PFSK-1 (cell line): ENCODE results near the gene CSGALNACT2.

Experiments
- FOXP2 ChIP-seq: optimal IDR thresholded peaks from 2 replicates; pipeline ENCODE3; 2011; ENCODE audit warnings: borderline replicate concordance, control low read depth, inconsistent platforms; ENCODE audit not compliant: insufficient read depth; ENCODE audit errors: extremely low read length, extremely low read depth
- POLR2AphosphoS5 ChIP-seq: IDR thresholded peaks from 2 replicates; pipeline ENCODE4 v1.6.1; 2012; ENCODE audit warnings: low read depth, mild to moderate bottlenecking, control low read depth, low read length, moderate library complexity
- SIN3A ChIP-seq: IDR thresholded peaks from 2 replicates; pipeline ENCODE4 v1.6.1; 2012; ENCODE audit warnings: mild to moderate bottlenecking, low read length, moderate library complexity, borderline replicate concordance; ENCODE audit not compliant: insufficient read depth
- TAF1 ChIP-seq: IDR thresholded peaks from 2 replicates; pipeline ENCODE4 v1.6.1; 2012; ENCODE audit warnings: low read length, control low read depth, borderline replicate concordance; ENCODE audit not compliant: insufficient read depth
- TF ChIP-seq, protein P1 (sequence below), 2 experiments: IDR thresholded peaks; 2 replicates each; pipeline versions ENCODE4 v1.6.1 to v1.8.0; 2011 to 2012; ENCODE audit warnings: low read depth in 2 of 2, low read length in 2 of 2, control low read depth in 1 of 2, inconsistent platforms in 1 of 2, mild to moderate bottlenecking in 1 of 2, moderate library complexity in 1 of 2; ENCODE audit not compliant: insufficient read depth in 1 of 2

CSGALNACT2 gene

DNA sequence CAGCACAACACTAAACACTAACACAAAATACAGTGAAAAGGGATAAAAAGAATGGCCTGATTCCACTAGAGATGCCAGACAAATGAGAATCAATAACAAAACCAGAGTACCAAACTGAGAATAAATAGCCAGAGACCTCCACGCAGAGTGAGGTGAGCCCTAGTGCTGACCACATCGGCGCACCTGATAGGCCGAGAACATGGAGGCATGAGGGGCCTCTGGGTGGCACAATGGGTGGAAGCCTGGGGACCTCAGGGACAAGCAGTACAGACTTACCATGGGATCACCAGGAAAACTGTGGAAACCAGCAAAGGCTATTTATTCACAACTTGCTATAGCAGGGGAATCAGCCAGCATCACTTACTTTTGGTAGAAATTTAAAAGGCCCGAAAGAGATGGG lies 1.8 kb upstream of the CSGALNACT2 start:
- TF ChIP-seq SIN3A: no peak
- TF ChIP-seq POLR2AphosphoS5: no peak
- TF ChIP-seq FOXP2: no peak
- TF ChIP-seq, protein P1, sequence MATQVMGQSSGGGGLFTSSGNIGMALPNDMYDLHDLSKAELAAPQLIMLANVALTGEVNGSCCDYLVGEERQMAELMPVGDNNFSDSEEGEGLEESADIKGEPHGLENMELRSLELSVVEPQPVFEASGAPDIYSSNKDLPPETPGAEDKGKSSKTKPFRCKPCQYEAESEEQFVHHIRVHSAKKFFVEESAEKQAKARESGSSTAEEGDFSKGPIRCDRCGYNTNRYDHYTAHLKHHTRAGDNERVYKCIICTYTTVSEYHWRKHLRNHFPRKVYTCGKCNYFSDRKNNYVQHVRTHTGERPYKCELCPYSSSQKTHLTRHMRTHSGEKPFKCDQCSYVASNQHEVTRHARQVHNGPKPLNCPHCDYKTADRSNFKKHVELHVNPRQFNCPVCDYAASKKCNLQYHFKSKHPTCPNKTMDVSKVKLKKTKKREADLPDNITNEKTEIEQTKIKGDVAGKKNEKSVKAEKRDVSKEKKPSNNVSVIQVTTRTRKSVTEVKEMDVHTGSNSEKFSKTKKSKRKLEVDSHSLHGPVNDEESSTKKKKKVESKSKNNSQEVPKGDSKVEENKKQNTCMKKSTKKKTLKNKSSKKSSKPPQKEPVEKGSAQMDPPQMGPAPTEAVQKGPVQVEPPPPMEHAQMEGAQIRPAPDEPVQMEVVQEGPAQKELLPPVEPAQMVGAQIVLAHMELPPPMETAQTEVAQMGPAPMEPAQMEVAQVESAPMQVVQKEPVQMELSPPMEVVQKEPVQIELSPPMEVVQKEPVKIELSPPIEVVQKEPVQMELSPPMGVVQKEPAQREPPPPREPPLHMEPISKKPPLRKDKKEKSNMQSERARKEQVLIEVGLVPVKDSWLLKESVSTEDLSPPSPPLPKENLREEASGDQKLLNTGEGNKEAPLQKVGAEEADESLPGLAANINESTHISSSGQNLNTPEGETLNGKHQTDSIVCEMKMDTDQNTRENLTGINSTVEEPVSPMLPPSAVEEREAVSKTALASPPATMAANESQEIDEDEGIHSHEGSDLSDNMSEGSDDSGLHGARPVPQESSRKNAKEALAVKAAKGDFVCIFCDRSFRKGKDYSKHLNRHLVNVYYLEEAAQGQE (IDR thresholded peaks at IDR 0.05; ENCODE audit: insufficient read depth in 1 of 2, low read depth in 2 of 2, low read length in 2 of 2): no peak
- no peak for TF ChIP-seq TAF1

DNA sequence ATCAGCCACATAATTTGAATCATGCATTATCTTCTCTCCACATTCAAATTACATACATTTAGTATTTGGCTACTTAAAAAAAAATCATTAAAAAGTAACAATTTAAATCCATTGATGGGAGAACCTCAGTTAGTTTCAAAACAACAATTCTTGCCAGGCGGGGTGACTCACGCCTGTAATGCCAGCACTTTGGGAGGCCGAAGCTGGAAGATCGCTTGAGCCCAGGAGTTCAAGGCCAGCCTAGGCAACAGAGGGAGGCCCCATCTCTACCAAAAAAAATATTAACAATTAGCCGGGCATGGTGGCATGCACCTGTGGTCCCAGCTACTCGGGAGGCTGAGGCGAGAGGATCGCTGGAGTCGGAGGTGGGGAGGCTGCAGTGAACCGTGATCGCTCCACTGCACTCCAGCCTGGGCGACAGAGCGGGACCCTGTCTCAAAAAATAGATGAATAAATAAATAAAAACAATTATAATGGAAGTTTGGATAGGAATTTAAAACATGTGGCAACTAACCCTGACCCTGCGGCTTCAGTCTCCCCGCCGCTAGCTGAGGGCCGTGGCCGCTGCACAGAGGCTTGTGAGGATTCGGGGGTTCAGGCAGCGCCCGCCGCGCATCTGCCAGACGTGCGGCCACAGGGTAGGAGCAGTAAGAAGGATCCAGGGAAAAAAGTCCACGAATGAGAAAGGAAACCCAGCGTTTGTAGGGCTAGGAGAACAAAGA lies 1.1 kb upstream of the CSGALNACT2 start:
- TF ChIP-seq SIN3A (no peak), TAF1 (no peak), FOXP2 (no peak), POLR2AphosphoS5 (no peak)
- TF ChIP-seq, protein P1 (IDR thresholded peaks at IDR 0.05; ENCODE audit: insufficient read depth in 1 of 2, low read depth in 2 of 2, low read length in 2 of 2): no peak

DNA sequence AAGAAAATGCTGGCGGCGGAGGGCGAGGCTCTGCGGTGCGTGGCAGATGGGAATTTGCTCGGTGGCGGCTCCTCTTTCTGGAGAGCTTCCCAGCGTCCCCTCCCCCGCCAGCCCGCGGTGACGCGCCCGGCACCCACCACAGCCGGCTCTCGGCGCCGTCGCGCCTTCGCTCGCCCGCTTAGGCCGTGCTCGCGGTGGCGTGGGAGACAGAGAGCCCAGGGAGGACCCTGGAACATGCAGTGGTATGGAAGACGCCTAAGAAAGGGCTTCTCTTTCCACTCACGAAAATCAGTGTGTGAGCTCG lies 576 bp upstream of the CSGALNACT2 start:
- TF ChIP-seq TAF1: no peak
- TF ChIP-seq FOXP2: no peak
- TF ChIP-seq, protein P1 (IDR thresholded peaks at IDR 0.05; ENCODE audit: insufficient read depth in 1 of 2, low read depth in 2 of 2, low read length in 2 of 2): no peak
- TF ChIP-seq SIN3A: no peak
- TF ChIP-seq POLR2AphosphoS5: no peak; the same call in 1 of the 2 replicates

DNA sequence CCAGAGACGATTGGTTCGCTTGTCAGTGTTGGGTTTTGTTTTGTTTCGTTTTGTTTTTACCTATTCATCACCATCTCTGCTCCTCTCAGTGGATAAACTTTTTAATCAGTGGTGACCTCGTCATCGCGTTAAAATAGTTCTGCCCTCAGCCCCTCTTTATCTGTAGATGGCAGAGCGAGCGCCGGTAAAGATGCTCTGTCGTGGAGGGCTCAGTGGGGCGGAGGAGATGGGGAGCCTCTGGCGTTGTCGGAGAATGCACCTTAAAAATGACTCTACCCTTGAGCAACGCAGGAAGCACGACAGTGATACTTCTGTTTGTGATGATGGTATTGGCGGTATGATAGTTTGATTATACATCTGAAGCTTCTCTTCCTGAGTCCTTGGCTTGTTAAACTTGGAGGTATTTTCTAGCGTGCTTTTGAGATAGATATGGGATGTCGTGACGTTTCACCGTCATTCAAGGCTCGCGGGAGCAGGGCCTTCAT lies 554 bp downstream of the CSGALNACT2 start:
- TF ChIP-seq FOXP2 (no peak), TAF1 (no peak)

DNA sequence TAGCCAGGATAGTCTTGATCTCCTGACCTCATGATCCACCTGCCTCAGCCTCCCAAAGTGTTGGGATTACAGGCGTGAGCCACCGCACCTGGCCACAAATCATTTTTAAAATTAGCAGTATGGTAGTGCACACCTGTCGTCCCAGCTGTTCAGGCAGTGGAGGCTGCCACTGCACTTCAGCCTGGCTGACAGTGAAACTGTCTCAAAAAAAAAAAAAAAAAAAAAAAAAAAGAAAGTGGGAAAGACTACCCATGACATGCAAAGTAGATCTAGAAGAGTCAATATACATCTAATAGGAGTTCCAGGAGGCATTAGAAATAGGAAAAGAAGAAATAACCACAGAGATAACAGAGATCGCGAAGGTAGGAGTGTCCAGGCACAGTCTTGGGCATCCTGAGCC lies 3.2 kb downstream of the CSGALNACT2 start:
- TF ChIP-seq POLR2AphosphoS5 (no peak), FOXP2 (no peak), TAF1 (no peak), SIN3A (no peak)
- TF ChIP-seq, protein P1 (IDR thresholded peaks at IDR 0.05; ENCODE audit: insufficient read depth in 1 of 2, low read depth in 2 of 2, low read length in 2 of 2): no peak
